HG02763 (cell line): ENCODE data around the gene ACIN1.

ENCODE experiments used
- ATAC-seq: cut with Tn5 transposase; IDR thresholded peaks from one replicate; pipeline ENCODE4 v1.9.1; 2021; ENCODE audit warnings: mild to moderate bottlenecking, moderate library complexity; ENCODE audit not compliant: unreplicated experiment

The ACIN1 gene

DNA sequence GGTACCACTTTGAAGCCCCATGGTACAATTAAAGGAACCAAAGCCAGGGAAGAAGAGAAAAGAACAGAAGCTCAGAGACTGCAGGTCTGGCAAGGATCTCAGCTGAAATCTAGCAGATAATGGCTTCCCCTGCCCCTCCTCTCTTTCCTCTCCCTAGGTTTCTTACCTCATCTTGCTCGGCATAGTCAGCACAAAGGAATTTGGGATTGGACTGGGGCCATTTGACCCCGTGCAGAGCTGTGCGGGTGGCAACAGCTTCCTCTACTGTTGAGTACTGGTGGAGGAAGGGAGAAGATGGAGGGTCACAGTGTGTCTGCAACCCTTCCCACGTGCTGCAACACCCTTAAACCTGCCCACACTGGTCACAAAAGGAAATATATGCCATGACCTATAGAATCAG is 32.9 kb downstream of the ACIN1 start:
- ATAC-seq = no peak

DNA sequence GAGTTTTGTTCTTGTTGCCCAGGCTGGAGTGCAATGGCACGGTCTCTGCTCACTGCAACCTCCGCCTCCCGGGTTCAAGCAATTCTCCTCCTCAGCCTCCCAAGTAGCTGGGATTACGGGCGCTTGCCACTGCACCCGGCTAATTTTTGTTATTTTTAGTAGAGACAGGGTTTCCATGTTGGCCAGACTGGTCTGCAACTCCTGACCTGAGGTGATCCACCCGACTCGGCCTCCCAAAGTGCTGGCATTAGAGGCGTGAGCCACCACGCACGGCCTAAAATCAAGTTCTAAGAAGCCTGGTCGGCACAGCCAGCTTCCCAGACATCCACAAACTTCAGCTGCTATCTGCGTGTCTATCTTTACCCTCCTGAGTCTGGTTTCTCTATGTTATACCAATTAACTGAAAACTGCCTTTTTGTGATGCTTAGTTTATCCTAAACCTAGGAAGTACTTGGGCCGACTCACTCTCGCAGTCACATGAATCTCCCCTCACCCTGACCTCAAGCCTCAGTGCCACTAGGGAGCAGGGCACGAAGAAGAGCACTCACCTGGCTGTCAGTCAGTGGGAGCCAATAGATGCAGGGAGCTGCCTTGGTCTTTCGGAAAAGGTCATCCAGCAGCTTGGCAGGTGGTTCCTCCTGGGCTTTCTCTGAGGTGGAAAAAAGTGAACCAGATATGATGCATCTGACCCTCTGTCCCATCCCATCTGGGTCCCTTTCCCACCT is 34.2 kb downstream of the ACIN1 start:
- no peak for ATAC-seq

DNA sequence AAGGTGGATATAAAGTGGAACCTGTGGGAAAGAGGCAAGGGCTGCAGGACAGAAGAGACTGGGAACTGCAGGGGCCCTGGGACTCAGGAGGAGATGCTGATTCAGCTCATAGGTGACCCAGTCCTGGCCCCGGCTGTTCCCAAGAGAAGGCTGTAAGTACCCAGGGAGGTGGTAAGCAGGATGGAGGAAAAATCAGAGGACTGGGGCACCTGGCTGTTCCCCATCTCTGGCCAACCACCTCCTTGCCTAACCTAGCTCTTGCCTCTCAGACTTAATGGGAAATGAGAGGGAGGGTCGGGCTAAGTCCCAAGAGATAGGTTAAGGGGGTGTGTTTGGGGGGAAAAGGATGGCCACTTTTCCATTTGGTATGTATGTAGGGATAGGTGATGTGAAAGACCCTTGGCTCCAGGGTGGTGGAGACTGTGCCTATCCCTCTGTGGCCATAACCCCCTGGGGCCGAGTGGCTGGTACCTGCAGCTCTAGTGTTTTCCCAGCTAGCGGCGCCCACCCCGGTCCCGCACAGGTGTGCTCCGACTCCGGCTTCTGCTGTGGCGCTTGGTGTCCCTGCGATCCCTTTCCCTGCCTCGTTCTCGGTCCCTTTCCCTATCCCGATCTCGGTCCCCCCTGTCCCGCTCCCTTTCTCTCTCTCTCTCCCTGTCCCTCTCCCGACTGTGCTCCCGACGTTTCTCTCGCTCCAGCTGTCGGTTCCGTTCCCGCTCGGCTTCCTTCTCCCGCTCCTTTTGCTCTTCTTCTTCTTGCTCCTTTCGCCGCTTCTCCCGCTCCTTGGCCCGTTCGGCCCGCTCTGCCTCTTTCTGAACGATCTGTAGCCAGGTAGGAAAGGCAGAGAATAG is 36.1 kb downstream of the ACIN1 start:
- ATAC-seq = no peak

DNA sequence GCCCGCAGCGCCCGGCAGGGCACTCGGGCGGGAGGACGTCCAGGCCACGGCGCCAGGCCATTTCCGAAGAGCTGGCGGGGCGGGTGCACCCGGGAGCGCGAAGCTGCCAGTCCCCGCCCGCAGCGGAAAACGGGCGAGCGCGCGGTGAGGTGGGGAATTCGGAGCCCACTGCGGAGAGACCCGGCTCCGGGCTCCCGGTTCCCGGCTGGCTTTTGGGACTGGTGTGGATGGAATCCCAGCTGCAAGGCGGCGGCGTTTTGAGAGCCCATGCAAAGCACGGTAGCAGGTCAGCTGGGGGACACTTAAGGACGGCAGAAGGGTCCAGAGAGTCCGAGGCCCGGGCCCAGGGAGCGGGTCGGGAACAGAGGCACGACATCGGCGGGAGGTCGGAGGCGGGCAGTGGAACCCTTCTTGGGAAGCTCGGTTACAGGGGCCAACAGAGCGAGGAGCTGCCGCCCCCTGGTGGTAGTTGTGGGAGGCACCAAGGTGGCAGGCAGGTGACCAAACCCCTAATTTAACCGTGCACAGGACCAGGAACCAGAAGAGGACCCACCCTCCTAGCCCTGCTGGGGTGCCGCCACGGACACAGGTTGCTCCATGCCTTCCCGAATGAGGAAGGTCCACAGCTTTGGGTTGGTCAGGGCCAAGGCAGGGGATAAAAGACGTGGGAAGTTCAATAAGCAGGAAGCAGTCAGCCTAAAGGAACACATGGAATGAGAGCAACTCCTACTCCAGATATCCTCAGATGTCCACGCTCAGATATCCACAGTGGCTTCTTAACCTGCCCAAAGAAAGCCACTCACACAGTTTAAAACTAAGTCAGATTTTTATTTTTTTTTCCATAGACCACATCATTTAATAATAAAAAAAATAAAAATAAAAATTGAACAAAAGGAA is 36.9 kb downstream of the ACIN1 start:
- ATAC-seq = peak; percentile 64

DNA sequence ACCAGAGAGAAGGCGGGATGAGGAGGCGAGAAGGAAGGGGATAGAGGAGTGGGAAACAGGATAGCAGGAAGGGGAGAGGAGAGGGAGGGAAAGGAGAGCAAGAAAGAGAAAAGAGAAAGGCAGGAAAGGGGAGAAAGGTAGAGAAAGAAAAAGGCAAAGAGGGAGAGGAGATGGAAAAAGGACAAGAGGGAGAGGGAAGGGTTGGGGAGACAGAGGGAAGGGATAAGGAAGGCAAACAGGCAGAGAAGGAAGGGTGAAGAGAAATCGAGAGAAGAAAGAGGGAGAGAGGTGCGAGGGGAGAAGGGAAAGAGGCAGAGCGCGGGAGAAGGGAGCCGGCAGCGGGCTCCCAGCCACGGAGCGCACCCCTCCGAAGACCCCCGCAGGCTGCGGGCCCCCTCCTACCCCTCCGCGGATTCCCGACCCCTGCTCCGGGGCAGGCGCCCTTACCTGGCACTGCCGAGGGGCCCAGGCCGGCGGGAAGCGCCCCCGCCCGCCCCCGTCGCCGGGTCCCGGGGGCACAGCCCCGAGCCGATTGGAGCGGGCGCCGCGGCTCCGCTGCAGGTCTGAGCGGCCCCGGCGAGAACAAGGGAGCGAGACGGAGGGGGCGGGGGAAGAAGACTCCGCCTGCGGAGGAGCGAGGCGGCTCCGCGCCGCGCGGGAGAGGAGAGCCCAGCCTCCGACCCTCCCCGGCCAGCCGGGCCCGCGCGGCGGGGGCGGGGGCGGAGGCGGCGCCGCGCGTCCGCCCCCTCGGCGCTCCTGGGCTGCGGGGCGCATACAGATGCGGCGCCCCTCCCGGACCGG is 37.8 kb downstream of the ACIN1 start, which contains the start of gene CDH24:
Gene CDH24 (minus strand): TSS at position 565 of the 801 bp plus-strand sequence. CDS start 1,787 bp downstream, outside the sequence.
- peak; percentile 44 for ATAC-seq

DNA sequence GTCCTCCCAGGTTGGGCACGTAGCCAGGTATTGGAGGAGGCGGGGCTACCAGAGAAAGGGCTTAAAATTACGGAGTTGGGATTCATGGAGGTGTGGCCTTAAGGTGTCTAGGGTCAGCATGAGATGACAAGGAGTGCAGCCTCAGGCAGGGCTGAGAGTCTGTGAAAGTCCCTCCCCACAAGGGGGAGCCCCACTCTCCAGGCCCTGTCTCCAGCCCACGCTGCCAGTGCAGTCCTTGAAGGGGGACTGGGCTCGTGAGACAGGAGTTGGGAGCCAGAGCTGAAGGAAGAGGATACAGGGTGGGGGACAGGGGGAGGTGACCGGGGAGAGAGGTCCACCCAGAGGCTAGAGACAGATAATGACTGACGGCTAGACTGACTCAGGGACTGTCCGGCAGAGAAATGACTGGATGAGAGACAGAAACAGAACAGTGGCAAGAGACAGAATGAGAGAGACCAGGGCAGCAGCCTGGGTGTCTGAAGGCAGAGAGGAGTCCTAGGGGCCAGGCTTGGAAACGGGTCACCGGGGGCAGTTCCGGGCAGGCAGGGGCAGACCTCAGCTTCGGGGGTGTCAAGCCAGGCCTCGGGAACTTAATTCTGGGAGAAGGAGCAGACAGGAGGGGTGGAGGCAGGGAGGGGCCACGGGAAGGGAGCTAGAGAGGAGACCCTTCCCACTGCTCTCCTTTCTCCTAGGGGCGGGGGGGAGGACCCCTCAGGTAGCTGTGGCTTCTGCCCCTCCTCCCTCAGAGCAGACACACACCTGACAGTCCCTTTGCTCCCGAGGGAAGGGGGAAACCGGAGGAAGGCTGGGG is 38.6 kb downstream of the ACIN1 start:
- no peak for ATAC-seq

DNA sequence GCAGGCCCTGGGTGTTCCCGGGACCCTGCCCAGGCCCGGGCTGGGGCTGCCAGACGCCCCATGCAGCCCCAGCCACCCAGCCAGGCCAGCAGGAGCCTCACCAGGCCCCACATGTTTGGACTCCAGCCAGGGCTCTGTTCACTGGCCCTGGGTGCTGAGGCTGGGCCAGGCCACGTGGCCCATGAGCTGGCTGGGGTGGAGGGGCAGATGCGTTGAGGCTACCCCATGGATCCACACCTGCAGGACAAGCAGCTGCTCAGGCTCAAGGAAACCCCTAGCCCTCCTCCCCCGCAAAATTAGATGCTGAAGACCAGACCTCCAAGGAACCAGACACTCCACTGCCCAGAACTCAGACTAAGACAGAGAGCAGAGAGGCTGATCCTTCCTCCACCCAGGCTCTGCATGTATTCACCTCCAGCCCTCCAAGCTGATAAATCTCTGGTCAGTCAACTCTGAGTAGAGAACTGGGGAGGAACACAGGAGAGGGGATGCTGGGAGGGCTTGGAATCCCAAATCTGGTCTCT is 39.3 kb downstream of the ACIN1 start:
- ATAC-seq = no peak

DNA sequence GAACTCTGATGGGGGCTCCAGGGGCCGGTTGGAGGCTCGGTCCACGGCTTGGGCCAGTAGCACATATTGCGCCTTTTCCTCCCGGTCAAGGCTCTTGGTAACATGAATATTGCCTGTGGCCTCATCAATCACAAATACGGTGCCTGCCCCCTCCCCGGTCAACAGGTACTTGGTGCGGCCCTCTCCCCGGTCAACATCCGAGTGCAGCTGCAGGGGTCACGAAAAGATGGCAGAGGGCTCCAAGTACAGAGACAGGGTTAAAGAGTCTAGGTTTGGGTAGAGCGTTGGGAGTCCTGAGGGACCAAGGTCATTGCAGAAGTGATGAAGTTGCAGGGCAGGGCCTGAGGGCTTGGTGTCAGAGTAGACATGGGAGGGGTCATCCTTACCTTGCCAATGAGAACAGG is 39.8 kb downstream of the ACIN1 start:
- no peak for ATAC-seq

DNA sequence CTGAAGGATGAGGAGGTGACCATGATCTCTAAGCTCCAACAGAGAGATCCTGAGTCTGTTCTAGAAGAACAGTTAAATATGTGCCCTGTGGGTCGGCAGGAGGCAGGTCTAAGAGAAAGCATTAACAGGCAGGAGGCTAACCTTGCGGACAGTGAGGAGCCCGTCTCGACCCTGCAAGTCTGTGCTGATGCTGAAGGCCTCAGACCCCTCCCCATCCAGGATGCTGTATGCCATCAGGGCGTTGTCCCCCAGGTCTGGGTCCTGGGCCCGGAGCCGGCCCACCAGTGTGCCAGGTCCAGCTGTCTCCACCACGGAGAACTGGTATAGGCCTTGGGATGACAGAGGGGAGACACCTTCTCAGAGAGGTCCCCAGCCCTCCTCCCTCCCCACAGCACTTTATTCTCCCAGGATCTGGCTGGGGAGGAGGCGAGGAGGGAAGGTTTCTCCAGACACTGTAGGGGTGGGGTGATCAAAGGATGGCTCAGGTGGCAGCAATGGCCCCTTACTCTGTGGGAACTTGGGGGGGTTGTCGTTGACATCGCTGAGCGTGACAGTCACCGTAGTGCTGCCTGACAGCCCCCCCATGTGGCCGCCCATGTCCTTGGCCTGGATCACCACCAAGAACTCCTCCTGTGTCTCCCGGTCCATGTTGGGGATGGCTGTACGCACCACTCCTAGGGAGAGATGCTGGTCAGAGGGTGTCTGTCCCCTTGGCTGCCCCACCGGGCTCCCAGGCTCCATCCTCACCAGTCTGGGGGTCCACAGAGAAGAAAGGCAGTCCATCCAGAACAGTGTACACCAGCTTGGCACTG is 40.7 kb downstream of the ACIN1 start:
- no peak for ATAC-seq

DNA sequence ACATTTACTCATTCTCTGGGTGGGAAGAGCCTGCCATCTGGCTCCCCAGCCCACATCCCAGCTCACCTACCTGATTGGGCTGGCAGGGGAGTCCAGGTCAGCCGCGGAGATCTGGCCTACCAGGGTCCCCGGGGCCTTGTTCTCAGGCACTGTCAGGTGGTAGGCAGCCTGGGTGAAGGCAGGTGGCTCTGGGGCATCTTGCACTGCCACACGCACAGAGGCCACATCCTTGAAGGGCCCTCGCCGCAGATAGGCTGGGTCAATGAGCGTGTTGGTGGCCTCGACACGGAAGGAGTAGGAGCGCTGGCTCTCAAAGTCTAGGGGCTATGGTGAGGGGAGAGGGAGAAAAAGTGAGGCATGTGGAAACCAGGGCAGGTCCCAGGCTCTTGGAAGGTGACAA is 41.5 kb downstream of the ACIN1 start:
- no peak for ATAC-seq

DNA sequence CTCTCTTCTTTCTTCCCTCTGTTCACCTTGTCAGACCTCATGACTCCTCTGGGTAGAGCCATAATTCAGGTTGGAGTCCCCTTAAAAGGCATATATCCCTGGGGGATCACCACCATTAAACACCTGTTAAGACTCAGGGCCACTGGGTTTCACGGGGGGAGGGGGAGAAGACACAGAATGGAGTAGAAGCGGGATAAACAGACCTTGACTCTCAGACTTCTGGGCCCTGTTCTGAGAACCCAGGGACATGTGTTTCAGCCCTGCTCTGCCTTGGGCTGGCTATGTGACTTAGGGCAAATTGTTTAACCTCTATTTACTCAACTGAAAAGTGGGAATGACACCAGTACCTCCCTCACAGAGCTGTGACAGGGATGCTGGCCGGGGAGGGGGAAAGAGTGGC is 42.3 kb downstream of the ACIN1 start:
- ATAC-seq = no peak

DNA sequence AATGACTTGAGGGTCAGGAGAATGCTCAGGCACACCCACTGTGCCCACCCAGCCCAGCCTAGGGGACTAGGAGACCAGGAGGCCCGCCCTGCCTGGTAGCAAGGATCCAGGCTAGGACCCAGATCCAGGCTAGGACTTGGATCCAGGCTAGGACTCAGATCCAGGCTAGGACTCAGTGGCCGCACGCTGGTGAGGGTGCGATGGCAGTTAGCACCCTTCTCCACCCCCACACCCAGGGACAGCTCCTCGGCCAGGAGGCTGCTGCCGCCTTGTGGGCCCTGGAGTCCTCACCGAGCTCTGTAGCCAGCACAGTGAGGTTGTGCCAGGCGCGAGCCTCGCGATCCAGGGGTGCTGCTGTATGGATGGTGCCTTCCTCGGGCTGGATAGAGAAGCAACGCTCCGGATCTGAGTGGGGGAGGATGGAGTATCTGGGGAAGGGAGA is 42.7 kb downstream of the ACIN1 start:
- no peak for ATAC-seq

DNA sequence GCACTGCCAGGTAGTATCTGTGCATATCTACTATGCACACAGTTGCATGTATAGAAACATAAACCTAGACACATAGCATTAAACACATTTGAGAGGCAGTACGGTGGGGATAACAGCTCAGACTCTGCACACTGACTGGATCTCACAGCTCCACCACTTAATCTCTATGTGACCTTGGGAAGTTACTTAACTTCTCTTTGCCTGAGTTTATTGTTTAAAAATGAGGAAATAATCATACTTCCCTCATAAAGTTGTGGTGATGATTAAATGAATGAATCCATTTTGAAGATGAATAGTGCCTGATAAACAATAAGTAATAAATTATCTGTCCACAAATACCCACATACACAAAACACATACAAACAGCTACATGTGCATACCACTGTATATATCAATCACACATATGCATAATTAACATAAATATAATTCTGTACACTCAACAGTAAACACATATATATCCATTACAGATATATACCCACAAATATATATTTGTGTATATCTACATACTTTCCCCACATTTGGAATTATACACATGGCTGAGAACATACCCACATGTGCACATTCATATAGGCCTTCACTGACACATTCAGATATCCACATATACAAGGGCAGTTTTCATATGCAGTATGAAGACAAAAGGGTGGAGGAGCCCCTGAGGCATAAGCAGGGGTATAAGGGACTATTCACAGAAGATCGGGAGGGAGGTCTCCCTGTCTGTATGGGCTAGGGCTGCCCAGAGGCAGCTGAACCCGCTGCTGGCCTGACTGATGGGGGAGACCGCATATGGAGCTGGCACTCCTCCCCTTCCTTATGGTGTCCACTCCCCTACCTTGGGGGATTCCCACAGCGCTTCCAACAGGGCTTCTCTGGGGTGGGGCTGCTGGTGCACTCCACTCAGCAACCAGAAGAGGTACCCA is 43.5 kb downstream of the ACIN1 start:
- ATAC-seq = no peak

DNA sequence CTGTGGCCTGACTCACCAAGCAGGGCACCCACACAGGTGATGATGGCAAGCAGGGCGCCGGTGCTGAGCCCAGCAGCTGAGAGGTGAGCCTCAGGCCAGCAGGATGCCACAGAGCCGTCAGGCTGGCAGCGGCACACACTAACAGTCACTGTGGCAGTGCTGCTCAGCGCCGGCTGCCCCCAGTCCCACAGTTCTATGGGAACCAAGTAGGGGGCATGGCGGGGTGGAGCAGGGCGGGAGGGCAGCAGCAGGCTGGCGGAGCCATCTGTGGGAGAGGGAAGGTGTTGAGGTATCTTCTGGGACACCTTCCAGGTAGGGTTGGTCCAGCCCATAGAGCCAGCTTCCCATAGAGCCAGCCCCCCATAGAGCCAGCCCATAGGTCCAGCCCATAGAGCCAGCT is 45.9 kb downstream of the ACIN1 start:
- ATAC-seq = no peak

DNA sequence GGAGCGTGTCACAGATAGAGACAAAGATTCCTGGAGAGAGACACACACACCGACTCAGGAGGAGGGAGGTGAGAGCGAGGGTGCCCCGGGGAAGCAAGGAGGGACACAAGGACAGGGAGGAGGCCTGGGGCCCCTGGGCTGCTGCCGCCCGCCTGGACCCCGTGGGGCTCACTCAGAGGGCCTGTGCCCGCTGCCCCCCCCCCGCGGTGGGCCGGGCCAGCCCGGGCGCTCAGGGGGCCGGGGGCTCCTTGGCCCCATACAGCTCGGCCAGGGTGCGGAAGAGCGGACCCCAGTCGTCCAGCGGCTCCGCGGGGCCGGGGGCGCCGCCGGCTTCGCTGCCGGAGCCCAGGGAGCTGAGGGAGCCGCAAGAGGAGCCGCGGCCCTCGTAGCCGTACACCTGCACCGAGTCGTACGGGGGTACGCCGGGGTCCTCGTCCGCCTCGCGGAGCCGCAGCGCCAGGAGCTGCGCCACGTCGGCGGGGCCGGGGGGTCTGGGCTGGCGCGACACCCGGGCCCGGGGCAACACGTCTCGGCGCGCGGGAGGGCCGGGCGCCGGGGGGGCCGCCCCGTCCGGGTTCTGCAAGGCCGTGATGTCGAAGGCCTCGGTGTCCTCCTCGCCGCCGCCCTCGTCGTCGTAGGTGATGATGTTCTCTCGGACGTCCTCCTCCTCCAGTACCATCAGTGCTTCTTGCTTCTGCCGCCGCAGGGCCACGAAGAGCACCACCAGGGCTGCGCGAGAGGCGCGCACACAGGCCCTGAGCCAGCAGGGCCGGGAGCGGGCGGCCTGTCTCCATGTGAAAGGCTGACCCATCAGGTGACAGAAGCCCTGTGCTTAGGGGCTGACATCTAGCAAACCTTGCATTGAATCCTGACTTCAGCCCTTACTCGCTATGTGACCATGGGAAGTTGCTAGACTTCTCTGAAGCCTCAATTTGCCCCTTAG is 46.9 kb downstream of the ACIN1 start:
- ATAC-seq = no peak

DNA sequence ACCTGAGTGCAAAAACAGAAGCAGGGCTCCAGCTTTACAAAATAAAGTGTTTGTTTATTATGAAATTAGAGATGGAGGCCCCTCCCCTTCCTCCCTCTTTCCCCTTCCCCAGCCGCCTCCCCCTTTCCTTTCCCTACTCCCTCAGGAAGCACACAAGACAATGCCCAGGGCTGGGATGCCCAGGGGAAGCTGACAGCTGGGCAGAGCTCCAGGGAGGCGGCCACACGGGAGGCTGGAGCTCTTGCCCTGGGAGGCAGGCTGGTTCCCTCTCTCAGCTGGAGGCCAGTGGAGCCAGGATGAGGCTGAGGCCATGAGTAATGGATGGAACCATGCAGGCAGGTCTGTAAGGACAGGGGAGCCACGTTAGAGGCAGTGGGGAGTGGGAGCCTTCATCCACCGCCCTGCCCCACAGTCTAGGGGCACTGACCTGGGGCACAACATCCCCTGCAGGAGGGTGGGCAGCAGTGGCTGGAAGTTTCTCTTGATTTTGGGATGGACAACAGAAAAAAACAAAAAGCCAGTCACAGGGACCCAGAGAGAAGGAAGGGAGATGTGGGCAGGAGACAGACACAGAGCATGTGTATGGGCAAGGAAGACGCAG is 47.8 kb downstream of the ACIN1 start:
- no peak for ATAC-seq
